ENCODE results near the gene COL16A1.

The COL16A1 gene

DNA sequence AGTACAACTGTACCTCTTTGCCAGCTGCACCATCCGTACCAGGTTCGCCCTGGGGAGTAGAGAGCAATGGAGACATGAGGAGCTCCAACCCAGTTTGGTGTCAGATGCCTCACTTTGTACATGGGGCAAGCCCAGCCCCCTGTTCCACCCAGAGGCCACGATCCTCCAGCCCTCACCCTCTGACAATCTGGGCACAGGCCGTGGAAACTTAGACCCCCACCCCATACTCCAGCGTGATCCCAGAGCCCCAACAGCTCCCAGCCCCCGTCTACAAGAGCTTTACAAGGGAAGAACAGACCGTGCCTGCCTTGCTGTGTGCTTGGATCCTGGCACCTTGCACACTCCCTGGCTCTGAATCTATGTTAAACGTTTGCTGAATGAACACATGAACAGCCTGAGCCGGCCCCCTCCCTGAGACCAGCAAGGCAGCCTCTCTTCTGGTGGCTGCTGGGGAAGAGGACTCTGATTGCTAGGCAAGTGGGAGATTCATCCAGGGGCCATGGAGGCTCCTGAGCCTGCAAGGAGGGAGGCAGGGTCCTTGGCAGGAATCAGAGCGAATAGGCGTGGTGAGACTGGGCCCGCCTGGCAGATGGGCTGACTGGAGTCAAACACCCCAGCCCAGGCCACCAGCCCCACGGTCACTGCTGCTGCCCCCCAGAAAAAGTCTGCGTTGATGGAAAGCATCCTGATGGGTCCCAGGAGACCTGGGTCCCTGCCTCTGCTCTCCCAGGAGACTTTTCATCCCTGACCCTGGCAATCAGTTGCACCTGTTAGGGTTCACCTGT is 46.6 kb downstream of the COL16A1 start:
- Histone ChIP-seq H3K9ac (no peak overlapping the region), H3K27ac (no peak overlapping the region), H3K4me1 (no peaks in the 10 kb centered on the region), H3K79me2 (no peaks in the 10 kb centered on the region), H3K4me2 (ENCODE audit: low read length) (no peak overlapping the region), H3K27me3 (ENCODE audit: control insufficient read depth, insufficient read depth, low read length) (no peaks in the 10 kb centered on the region), H3K36me3 (ENCODE audit: control insufficient read depth, insufficient read depth, low read length) (no peaks in the 10 kb centered on the region), H2AFZ (no peak overlapping the region), H3K4me3 (ENCODE audit: low read depth, low read length) (no peak overlapping the region), H3K9me3 (ENCODE audit: control insufficient read depth, low read length) (no peaks in the 10 kb centered on the region)
- TF ChIP-seq, protein P1, sequence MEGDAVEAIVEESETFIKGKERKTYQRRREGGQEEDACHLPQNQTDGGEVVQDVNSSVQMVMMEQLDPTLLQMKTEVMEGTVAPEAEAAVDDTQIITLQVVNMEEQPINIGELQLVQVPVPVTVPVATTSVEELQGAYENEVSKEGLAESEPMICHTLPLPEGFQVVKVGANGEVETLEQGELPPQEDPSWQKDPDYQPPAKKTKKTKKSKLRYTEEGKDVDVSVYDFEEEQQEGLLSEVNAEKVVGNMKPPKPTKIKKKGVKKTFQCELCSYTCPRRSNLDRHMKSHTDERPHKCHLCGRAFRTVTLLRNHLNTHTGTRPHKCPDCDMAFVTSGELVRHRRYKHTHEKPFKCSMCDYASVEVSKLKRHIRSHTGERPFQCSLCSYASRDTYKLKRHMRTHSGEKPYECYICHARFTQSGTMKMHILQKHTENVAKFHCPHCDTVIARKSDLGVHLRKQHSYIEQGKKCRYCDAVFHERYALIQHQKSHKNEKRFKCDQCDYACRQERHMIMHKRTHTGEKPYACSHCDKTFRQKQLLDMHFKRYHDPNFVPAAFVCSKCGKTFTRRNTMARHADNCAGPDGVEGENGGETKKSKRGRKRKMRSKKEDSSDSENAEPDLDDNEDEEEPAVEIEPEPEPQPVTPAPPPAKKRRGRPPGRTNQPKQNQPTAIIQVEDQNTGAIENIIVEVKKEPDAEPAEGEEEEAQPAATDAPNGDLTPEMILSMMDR (IDR thresholded peaks at IDR 0.05) = no peak

DNA sequence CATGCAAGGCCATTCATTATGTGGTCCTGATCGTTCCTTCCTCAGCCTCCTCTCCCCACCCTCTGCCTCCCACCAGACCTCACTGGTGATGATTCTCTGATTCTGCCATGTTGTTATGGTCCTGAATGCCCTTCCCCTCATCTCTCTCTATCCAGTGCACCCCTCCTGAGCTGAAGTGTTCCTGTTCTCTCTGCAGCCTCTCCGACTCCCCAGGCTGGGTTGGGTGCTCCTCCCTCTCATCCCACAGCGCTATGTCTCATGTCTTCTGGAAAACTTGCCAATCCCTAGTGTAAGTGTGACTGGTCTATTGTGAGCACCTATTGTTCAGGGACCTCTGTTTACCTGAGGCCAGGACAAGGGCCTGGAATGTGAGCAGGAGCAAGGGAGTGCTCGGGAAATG is 48.1 kb downstream of the COL16A1 start:
- Histone ChIP-seq H3K27me3 (ENCODE audit: control insufficient read depth, insufficient read depth, low read length) (no peaks in the 10 kb centered on the region), H3K4me2 (ENCODE audit: low read length) (no peak overlapping the region), H3K9me3 (ENCODE audit: control insufficient read depth, low read length) (no peaks in the 10 kb centered on the region), H3K27ac (no peak overlapping the region), H2AFZ (no peak overlapping the region), H3K4me1 (peaks cover 4% of the 10 kb centered on the region), H3K36me3 (ENCODE audit: control insufficient read depth, insufficient read depth, low read length) (no peaks in the 10 kb centered on the region), H3K79me2 (no peaks in the 10 kb centered on the region), H3K4me3 (ENCODE audit: low read depth, low read length) (no peak overlapping the region), H3K9ac (no peak overlapping the region)
- TF ChIP-seq, protein P1 (IDR thresholded peaks at IDR 0.05) = no peak

DNA sequence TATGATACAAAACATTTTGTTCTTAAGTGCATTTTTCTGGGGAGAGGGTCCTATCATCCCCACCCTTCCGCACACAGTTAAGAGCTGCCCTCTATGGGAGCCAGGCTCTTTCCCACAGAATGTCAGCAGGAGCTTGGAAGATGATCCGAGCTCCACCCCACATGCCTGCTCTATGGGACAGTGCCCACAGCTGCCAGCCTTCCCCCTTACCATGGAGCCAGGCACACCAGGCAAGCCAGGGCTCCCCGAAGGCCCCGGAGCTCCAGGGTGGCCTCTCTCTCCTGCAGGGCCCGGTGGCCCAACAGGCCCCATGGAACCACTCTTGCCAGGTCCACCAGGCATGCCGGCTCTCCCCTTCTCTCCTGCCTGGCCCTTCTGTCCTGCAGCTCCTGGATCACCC is 48.7 kb downstream of the COL16A1 start:
- Histone ChIP-seq H2AFZ (no peak overlapping the region), H3K9ac (no peak overlapping the region), H3K27ac (no peak overlapping the region), H3K79me2 (no peaks in the 10 kb centered on the region), H3K27me3 (ENCODE audit: control insufficient read depth, insufficient read depth, low read length) (no peaks in the 10 kb centered on the region), H3K4me1 (peaks cover 6% of the 10 kb centered on the region), H3K9me3 (ENCODE audit: control insufficient read depth, low read length) (no peaks in the 10 kb centered on the region), H3K4me2 (ENCODE audit: low read length) (no peak overlapping the region), H3K36me3 (ENCODE audit: control insufficient read depth, insufficient read depth, low read length) (no peaks in the 10 kb centered on the region), H3K4me3 (ENCODE audit: low read depth, low read length) (no peak overlapping the region)
- TF ChIP-seq, protein P1 (IDR thresholded peaks at IDR 0.05) = no peak

DNA sequence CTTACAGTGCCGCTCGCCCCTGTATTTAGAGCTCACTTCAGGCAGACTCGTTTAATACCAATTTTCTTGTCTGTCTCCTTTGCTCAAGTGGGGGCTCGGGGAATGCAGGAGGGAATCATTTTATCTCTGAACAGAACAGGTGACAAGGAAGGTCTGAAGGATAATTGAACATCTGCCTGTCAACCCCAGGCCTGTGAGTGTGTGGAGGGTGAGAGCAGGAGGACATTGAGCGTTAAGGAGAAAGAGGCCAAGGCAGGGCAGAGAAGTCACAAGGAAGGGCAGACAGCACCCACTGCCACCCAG is 49.4 kb downstream of the COL16A1 start:
- TF ChIP-seq, protein P1 (IDR thresholded peaks at IDR 0.05) = no peak

More for the DNA sequence above, 49.4 kb downstream of the COL16A1 start:
- no peak overlapping the region for H2AFZ ChIP-seq
- no peaks in the 10 kb centered on the region for H3K27me3 ChIP-seq (ENCODE audit: control insufficient read depth, insufficient read depth, low read length)
- no peak overlapping the region for H3K4me2 ChIP-seq (ENCODE audit: low read length)
- H3K9ac ChIP-seq = no peak overlapping the region
- no peak overlapping the region for H3K4me3 ChIP-seq (ENCODE audit: low read depth, low read length)
- H3K36me3 ChIP-seq (ENCODE audit: control insufficient read depth, insufficient read depth, low read length) = no peaks in the 10 kb centered on the region
- no peaks in the 10 kb centered on the region for H3K79me2 ChIP-seq
- H3K27ac ChIP-seq = no peak overlapping the region
- no peaks in the 10 kb centered on the region for H3K9me3 ChIP-seq (ENCODE audit: control insufficient read depth, low read length)
- peaks cover 6% of the 10 kb centered on the region for H3K4me1 ChIP-seq
